ENCODE data around the gene LTBP3. TPM values are rescaled to one million over a fixed set of nuclear protein-coding genes. Genes with fewer than 3 reads are reported as not detected.
A peak's percentile ranks its signal among the peaks of the same experiment; 100 is the strongest.

The LTBP3 gene
- total and polyA plus RNA-seq, 2 of the 13 experiments (the other 11 are each of a cell fraction or from before 2014, with no cell fraction given): 12.2 to 68.1 TPM

GRCh38 chr11:65558002-65558929 lies at the start of gene LTBP3 (continued):
- no peak for TF ChIP-seq CBX2 (IDR thresholded peaks at IDR 0.05; ENCODE audit: low read depth, low read length)
- no peak for TF ChIP-seq CBX2 (CRISPR knock-in tag; IDR thresholded peaks at IDR 0.05; ENCODE audit: low read depth)
- TF ChIP-seq TBP (CRISPR knock-in tag; IDR thresholded peaks at IDR 0.05): no peak
- no peak for TF ChIP-seq NFIC (IDR thresholded peaks at IDR 0.05; ENCODE audit: low read length)
- TF ChIP-seq EHMT2 (IDR thresholded peaks at IDR 0.05; ENCODE audit: borderline replicate concordance, low read depth, low read length): no peak
- no peak for TF ChIP-seq PRDM4 (CRISPR knock-in tag; IDR thresholded peaks at IDR 0.05; ENCODE audit: borderline replicate concordance)
- TF ChIP-seq SATB2 (CRISPR knock-in tag; IDR thresholded peaks at IDR 0.05): no peak
- TF ChIP-seq RARA (CRISPR knock-in tag; IDR thresholded peaks at IDR 0.05): peak; percentile 32; the same call in 1 of the 2 replicates
- TF ChIP-seq SRY (CRISPR knock-in tag; IDR thresholded peaks at IDR 0.05): no peak
- TF ChIP-seq STAT6 (CRISPR knock-in tag; IDR thresholded peaks at IDR 0.05; ENCODE audit: borderline replicate concordance): no peak
- TF ChIP-seq THAP7 (CRISPR knock-in tag; IDR thresholded peaks at IDR 0.05): no peak
- TF ChIP-seq SSRP1 (CRISPR knock-in tag; IDR thresholded peaks at IDR 0.05): no peak
- no peak for TF ChIP-seq LRRFIP1 (CRISPR knock-in tag; conservative IDR thresholded peaks at IDR 0.05)
- no peak for TF ChIP-seq ZNF737 (CRISPR knock-in tag; IDR thresholded peaks at IDR 0.05; ENCODE audit: borderline replicate concordance)
- TF ChIP-seq PATZ1 (CRISPR knock-in tag; IDR thresholded peaks at IDR 0.05): peak; percentile 80
- peak; percentile 53 for TF ChIP-seq SP5 (CRISPR knock-in tag; IDR thresholded peaks at IDR 0.05; ENCODE audit: borderline replicate concordance, low read depth)
- TF ChIP-seq SP4 (CRISPR knock-in tag; IDR thresholded peaks at IDR 0.05): no peak
- no peak for TF ChIP-seq KLF12 (CRISPR knock-in tag; IDR thresholded peaks at IDR 0.05; ENCODE audit: borderline replicate concordance)
- no peak for TF ChIP-seq MZF1 (CRISPR knock-in tag; IDR thresholded peaks at IDR 0.05; ENCODE audit: borderline replicate concordance)
